Mucosa of descending colon (tissue), 3 donors: Measurements from ENCODE around the gene PCDHGA10. TPM values are rescaled to one million over a fixed set of nuclear protein-coding genes. Genes with fewer than 3 reads are reported as not detected.
A peak's percentile ranks its signal among the peaks of the same experiment; 100 is the strongest.
"Not testable (repeated sequence)": the region's sequence is repeated elsewhere in the genome, so short reads cannot be mapped to it uniquely, and the experiment has no call there.

Source experiments
- ATAC-seq: fragments of 200-7000 bp; cut with Tn5 transposase; one replicate; pipeline ENCODE4 v1.9.1; 2020; ENCODE audit warnings: mild to moderate bottlenecking, moderate library complexity
- DNase-seq, 3 donors: peaks; one replicate each; pipeline ENCODE4 v3.0.0-alpha.2; 2020
- H3K36me3 ChIP-seq: fragments of 200-600 bp; one replicate; pipeline ENCODE4 v1.8.0; 2021; ENCODE audit warnings: low read depth, mild to moderate bottlenecking
- H3K4me1 ChIP-seq: fragments of 200-600 bp; one replicate; pipeline ENCODE4 v1.8.0; 2021; ENCODE audit warnings: low read depth, mild to moderate bottlenecking
- H3K4me3 ChIP-seq: fragments of 200-600 bp; one replicate; pipeline ENCODE4 v1.8.0; 2021; ENCODE audit warnings: mild to moderate bottlenecking
- H3K9me3 ChIP-seq: fragments of 200-600 bp; one replicate; pipeline ENCODE4 v1.8.0; 2021; ENCODE audit warnings: mild to moderate bottlenecking
- CTCF ChIP-seq: fragments of 200-600 bp; IDR thresholded peaks from one replicate; pipeline ENCODE4 v1.8.0; 2022; ENCODE audit warnings: antibody characterized with exemption, mild to moderate bottlenecking
- intact Hi-C, 2 donors: fragments of 100-400 bp; cut with DNase I in 1 of 2; cut with micrococcal nuclease in 1 of 2; formaldehyde crosslinking; loops; one replicate each; pipeline versions ENCODE4 v1.11.0 to v1.11.1; 2022; cut with DNase I, micrococcal nuclease
- total RNA-seq, 3 donors: library from RNA; stranded (reverse); fragmentation: NEBNext Ultra II Directional in 2 of 3; extraction: Animal tissue kit (Norgen Biotek cat#: 25700) in 2 of 3; gene quantifications; one replicate each; pipeline versions ENCODE4 v1.2.1 to v1.2.4, GENCODE V29; 2021 to 2023
- donor health status: DM: no; HTN: no; CAD: no; lungs with moderate emphysema.
- donor health status: DM: no; HTN: no; CAD: no.
- donor health status: DM: no; HTN: yes; CAD: no.

PCDHGA10 gene
- total RNA-seq, 3 donors from 2014 or later = 3.5 to 6.1 (median 4.7) TPM

- TF ChIP-seq CTCF = no peak
- intact Hi-C loops = no loop called here
These were observed 1.2 kb upstream of the PCDHGA10 start for GRCh38 chr5:141411575-141411974.

GRCh38 chr5:141413540-141414069 is 818 bp downstream of the PCDHGA10 start:
- no peaks in the 10 kb centered on the region for H3K4me1 ChIP-seq
- no peak overlapping the region for H3K4me3 ChIP-seq
- DNase-seq (peak in 1 of 3 donors; percentile 27), ATAC-seq (peak; percentile 28)
- intact Hi-C loops = no loop called here
- no peak for TF ChIP-seq CTCF
- peaks cover 93% of the 10 kb centered on the region for H3K9me3 ChIP-seq
- no peaks in the 10 kb centered on the region for H3K36me3 ChIP-seq

More at GRCh38 chr5:141411575-141411974, 1.2 kb upstream of the PCDHGA10 start:
- Histone ChIP-seq H3K4me1 (no peaks in the 10 kb centered on the region), H3K36me3 (no peaks in the 10 kb centered on the region), H3K9me3 (peaks cover 91% of the 10 kb centered on the region), H3K4me3 (no peak overlapping the region)
- DNase-seq (no peak), ATAC-seq (no peak)

- ATAC-seq, H3K4me1 ChIP-seq, intact Hi-C loops, H3K4me3 ChIP-seq, H3K36me3 ChIP-seq: not testable (repeated sequence)
- peak in 1 of 3 donors; percentile 19 for DNase-seq
- H3K9me3 ChIP-seq = peaks cover 93% of the 10 kb centered on the region
These were observed 1.9 kb downstream of the PCDHGA10 start for GRCh38 chr5:141414548-141415274.

GRCh38 chr5:141415275-141415618 is 2.5 kb downstream of the PCDHGA10 start:
- ATAC-seq, H3K4me3 ChIP-seq, H3K36me3 ChIP-seq, H3K4me1 ChIP-seq, intact Hi-C loops: not testable (repeated sequence)
- H3K9me3 ChIP-seq = peaks cover 93% of the 10 kb centered on the region
- DNase-seq = peak in 1 of 3 donors; percentile 41

GRCh38 chr5:141417494-141418172 is 4.8 kb downstream of the PCDHGA10 start, which contains the start of gene PCDHGB7:
PCDHGB7 (plus strand) TSS chr5:141417677; CDS start chr5:141417860, 183 bp downstream.
- H3K4me1 ChIP-seq, intact Hi-C loops, H3K36me3 ChIP-seq, H3K4me3 ChIP-seq: not testable (repeated sequence)
- DNase-seq (peak; percentile 55 to 63 (median 60)), ATAC-seq (peak; percentile 75)
- TF ChIP-seq CTCF = peak; percentile 9
- H3K9me3 ChIP-seq = peaks cover 97% of the 10 kb centered on the region

- peaks cover 98% of the 10 kb centered on the region for H3K9me3 ChIP-seq
- intact Hi-C loops = no loop called here
- H3K36me3 ChIP-seq = no peaks in the 10 kb centered on the region
- H3K4me1 ChIP-seq = no peaks in the 10 kb centered on the region
- ATAC-seq (no peak), DNase-seq (peak in 1 of 3 donors; percentile 46)
- H3K4me3 ChIP-seq = no peak overlapping the region
- no peak for TF ChIP-seq CTCF
These were observed 6.5 kb downstream of the PCDHGA10 start for GRCh38 chr5:141419074-141419880.
